Aorta (tissue), 5 donors: ENCODE results near the gene GOLGA8K. TPM values are rescaled to one million over a fixed set of nuclear protein-coding genes. Genes with fewer than 3 reads are reported as not detected.
"Not testable (repeated sequence)": the region's sequence is repeated elsewhere in the genome, so short reads cannot be mapped to it uniquely, and the experiment has no call there.

Source experiments
- ATAC-seq: fragments of 200-7000 bp; cut with Tn5 transposase; one replicate; pipeline ENCODE4 v1.9.1; 2022; ENCODE audit warnings: moderate library complexity; ENCODE audit not compliant: low FRiP score
- DNase-seq, 2 donors: peaks; one replicate each; pipeline ENCODE4 v3.0.0-alpha.2; 2020
- H3K27ac ChIP-seq, 2 donors: one replicate each; pipeline ENCODE4 v1.5.1; 2013; ENCODE audit warnings: low read length in 2 of 2, mild to moderate bottlenecking in 2 of 2, moderate library complexity in 2 of 2, control low read depth in 1 of 2, inconsistent platforms in 1 of 2, low read depth in 1 of 2
- H3K27me3 ChIP-seq, 2 donors: one replicate each; pipeline ENCODE4 v1.6.1; 2013; ENCODE audit warnings: control low read depth in 1 of 2, low read length in 1 of 2, mild to moderate bottlenecking in 1 of 2, moderate library complexity in 1 of 2; ENCODE audit not compliant: insufficient read depth in 2 of 2, control insufficient read depth in 1 of 2
- H3K36me3 ChIP-seq, 2 donors: one replicate each; pipeline ENCODE4 v1.6.1; 2013; ENCODE audit warnings: control low read depth in 1 of 2, low read length in 1 of 2, mild to moderate bottlenecking in 1 of 2; ENCODE audit not compliant: insufficient read depth in 2 of 2, control insufficient read depth in 1 of 2
- H3K4me1 ChIP-seq, 2 donors: one replicate each; pipeline ENCODE4 v1.6.1; 2013; ENCODE audit warnings: low read length in 2 of 2, control low read depth in 1 of 2, mild to moderate bottlenecking in 1 of 2, moderate library complexity in 1 of 2; ENCODE audit not compliant: insufficient read depth in 2 of 2, control insufficient read depth in 1 of 2
- H3K4me3 ChIP-seq, 2 donors: one replicate each; pipeline ENCODE4 v1.5.1; 2013; ENCODE audit warnings: low read length in 2 of 2, control low read depth in 1 of 2, mild to moderate bottlenecking in 1 of 2
- H3K9me3 ChIP-seq: one replicate; pipeline ENCODE4 v1.6.1; 2013; ENCODE audit warnings: mild to moderate bottlenecking, low read length; ENCODE audit not compliant: control insufficient read depth
- WGBS, 2 donors: extraction: QIAGEN DNeasy Blood & Tissue Kit; methylation state at CpG; one replicate each; pipeline ENCODE4 v1.1.7; 2013; 5-methylcytosine and 5-hydroxymethylcytosine counted together
- intact Hi-C, 2 donors: fragments of 100-400 bp; cut with DNase I; formaldehyde crosslinking; loops; one replicate each; pipeline versions ENCODE4 v1.14.2 to v1.15.0; 2022
- long read RNA-seq, 2 donors: library from polyadenylated mRNA; unstranded; transcript quantifications; one replicate each; pipeline ENCODE4 v2.0.0, GENCODE V29; 2020 to 2021
- polyA plus RNA-seq, 2 donors: library from polyadenylated mRNA; stranded (reverse); fragments of 200-250 nt; gene quantifications; one replicate each; pipeline ENCODE4 v1.2.3, GENCODE V29; 2013
- total RNA-seq, 2 donors: library from RNA; stranded (reverse); fragmentation: NEBNext Ultra II Directional; extraction: Animal tissue kit (Norgen Biotek cat#: 25700); gene quantifications; one replicate each; pipeline ENCODE4 v1.2.1, GENCODE V29; 2021
- donor health status: healthy with polysubstance abuse.
- donor health status: Bipolar disorder and iron deficiency.
- donor health status: DM: no; HTN: no; CAD: no.
- donor health status: DM: no; HTN: no; CAD: no.
- donor health status: DM: yes; HTN: yes; CAD: no.

GOLGA8K gene
- total RNA-seq (1 to 10 TPM; 3.1 to 10.0 TPM), polyA plus RNA-seq (1 to 10 TPM in 1 of 2 donors, under 1 TPM in 1; 0.63 to 1.5 TPM)
- long read RNA-seq, donor 1 = 0 reads
- long read RNA-seq, donor 2 = 0 reads

DNA sequence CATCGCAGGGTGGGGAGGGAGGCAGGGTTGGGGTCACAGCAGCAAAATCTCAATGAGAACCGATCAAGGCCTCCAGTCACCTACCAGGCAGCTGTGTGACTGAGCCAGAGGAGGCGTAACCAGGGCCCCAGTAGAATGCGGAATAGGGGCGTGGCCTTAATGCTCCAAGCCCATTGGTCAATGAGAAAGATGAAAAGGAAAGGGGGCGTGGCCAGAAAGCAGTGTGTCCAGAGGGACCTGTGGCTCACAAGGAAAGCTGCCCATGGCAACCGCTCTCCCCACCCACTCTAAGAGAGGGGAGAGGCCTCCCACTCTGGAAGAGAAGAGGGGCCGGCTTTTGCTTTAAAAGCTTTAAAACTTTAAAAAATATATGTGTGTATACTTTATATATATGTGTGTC lies at the start of gene GOLGA8K:
Gene GOLGA8K (minus strand): TSS at position 101 of the 400 bp plus-strand sequence. CDS start 98 bp downstream, at position 3.
- H3K27ac ChIP-seq, H3K27me3 ChIP-seq, intact Hi-C loops, H3K4me3 ChIP-seq, ATAC-seq, H3K9me3 ChIP-seq, DNase-seq, H3K36me3 ChIP-seq, H3K4me1 ChIP-seq: not testable (repeated sequence)
- no CpG with 5 or more reads among the region's 8 CpGs for WGBS, 2 donors

GRCh38 chr15:32440445-32440977 lies 37.4 kb upstream of the GOLGA8K start:
- H3K9me3 ChIP-seq, intact Hi-C loops, DNase-seq, H3K4me3 ChIP-seq, H3K4me1 ChIP-seq, H3K36me3 ChIP-seq, H3K27ac ChIP-seq, H3K27me3 ChIP-seq, ATAC-seq: not testable (repeated sequence)
- 38% methylated on average over 5 of the region's 12 CpGs; no CpG with 5 or more reads in 1 of the 2 donors for WGBS, 2 donors

DNA sequence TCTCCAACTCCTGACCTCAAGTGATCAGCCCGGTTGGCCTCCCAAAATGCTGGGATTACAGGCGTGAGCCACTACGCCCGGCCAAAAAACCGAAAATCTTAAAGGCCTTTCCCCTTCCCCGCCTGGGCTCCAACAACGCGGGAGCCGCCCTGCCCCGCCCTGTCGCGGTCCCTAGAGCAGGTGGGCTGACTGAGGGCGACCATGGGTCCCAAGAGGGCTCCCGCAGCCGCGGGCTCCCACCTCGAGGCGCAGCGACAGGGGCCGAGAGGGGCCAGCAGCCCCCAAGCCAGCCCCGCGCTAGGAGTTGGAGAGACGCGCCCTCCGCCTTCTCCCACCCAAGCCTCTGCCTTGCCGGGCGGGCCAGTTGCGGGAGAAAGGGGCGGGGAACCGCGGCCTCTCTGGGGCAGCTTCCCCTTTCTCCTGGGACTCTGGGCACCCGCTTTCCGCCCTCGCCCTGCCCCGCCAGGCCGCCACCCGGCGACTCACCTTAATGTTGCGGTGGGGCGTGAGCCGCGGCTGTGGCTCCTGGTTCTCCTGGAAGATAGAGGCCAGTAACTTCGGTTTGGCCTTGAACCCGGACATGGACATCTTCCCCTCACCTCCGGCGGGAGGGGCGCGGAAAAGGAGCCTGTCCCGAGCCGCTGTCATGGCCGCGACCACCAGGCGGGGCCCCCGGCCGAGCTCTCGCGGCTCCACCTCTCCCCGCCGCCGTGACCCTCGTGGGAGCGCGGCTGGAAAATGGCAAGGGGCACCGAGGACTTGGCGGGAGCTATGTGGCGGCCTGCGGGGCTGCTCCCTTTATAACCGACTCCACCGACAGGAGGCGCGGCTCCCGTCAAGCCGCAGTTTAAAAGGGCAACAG lies 31.2 kb upstream of the GOLGA8K start:
- H3K27ac ChIP-seq, H3K4me3 ChIP-seq, intact Hi-C loops, H3K36me3 ChIP-seq, DNase-seq, H3K27me3 ChIP-seq, H3K4me1 ChIP-seq, H3K9me3 ChIP-seq: not testable (repeated sequence)
- no CpG with 5 or more reads among the region's 73 CpGs for WGBS, 2 donors
- peak; percentile 91 for ATAC-seq

GRCh38 chr15:32427635-32428034 lies 24.5 kb upstream of the GOLGA8K start:
- intact Hi-C loops, H3K4me1 ChIP-seq, H3K27ac ChIP-seq, H3K9me3 ChIP-seq, H3K4me3 ChIP-seq, H3K27me3 ChIP-seq, DNase-seq, H3K36me3 ChIP-seq, ATAC-seq: not testable (repeated sequence)
- 0% methylated on average over 1 of the region's 4 CpGs for WGBS, 2 donors

GRCh38 chr15:32426511-32426910 lies 23.4 kb upstream of the GOLGA8K start:
- ATAC-seq (peak; percentile 60), DNase-seq (peak; percentile 58 to 65)
- 4 to 7% methylated on average over 4 of the region's 4 CpGs for WGBS, 2 donors
- H3K36me3 ChIP-seq, H3K27ac ChIP-seq, H3K27me3 ChIP-seq, H3K4me1 ChIP-seq, H3K4me3 ChIP-seq, intact Hi-C loops, H3K9me3 ChIP-seq: not testable (repeated sequence)

DNA sequence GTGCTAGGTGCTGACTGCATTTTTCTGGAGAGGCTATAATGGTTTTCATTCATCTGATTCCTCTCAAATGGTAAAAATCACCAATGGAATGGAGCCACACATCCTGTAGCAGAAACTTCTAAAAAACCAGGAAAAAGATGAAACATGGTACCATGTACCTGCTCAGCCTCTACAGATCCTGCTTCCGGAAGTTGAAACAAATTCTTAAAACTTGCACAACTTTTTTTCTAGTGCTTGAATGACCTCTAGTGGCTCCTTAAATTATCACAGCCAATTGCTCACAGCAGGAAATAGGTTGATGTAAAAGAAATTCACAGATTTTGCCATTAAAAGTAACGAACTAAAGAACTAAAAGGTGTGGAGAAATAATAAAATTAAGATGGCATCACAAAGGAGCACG lies 4.8 kb upstream of the GOLGA8K start:
- H3K4me1 ChIP-seq, H3K9me3 ChIP-seq, ATAC-seq, intact Hi-C loops, H3K27ac ChIP-seq, H3K27me3 ChIP-seq, H3K36me3 ChIP-seq, DNase-seq, H3K4me3 ChIP-seq: not testable (repeated sequence)
- WGBS, 2 donors = 4 to 6% methylated on average over 2 of the region's 3 CpGs

- H3K9me3 ChIP-seq, ATAC-seq, H3K27me3 ChIP-seq, H3K4me1 ChIP-seq, intact Hi-C loops, H3K36me3 ChIP-seq, H3K27ac ChIP-seq, H3K4me3 ChIP-seq: not testable (repeated sequence)
- WGBS, 2 donors = 96% methylated on average over 3 of the region's 8 CpGs; no CpG with 5 or more reads in 1 of the 2 donors
- DNase-seq = peak in 1 of 2 donors; percentile 20
Observed at GRCh38 chr15:32396522-32396921, 6.6 kb downstream of the GOLGA8K start.

DNA sequence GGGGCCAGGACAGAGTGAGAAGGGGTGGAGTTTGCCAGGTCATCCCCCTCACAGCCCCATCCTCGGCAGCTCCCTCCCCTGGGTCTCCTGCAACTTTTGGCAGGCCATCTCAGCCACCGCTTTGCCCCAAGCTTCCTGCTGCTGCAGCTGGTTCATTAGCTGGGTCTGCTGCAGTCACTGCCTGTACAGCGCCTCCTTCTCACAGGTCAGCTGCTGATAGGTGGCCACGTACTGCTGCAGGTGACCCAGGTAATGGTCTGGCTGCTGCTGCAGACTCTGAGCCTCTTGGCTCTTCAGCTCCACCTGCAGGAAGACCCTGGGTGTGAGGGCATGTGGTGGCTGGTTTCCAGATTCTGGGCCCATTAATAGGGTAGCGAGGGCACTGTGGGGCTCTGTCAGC lies 8.3 kb downstream of the GOLGA8K start:
- 83 to 94% methylated on average over 2 to 3 of the region's 5 CpGs for WGBS, 2 donors
- H3K27ac ChIP-seq, H3K4me1 ChIP-seq, ATAC-seq, H3K27me3 ChIP-seq, H3K36me3 ChIP-seq, DNase-seq, intact Hi-C loops, H3K4me3 ChIP-seq, H3K9me3 ChIP-seq: not testable (repeated sequence)
